Right atrium auricular region (tissue), 2 donors: ENCODE measurements around the gene MYO10. TPM values are rescaled to one million over a fixed set of nuclear protein-coding genes. Genes with fewer than 3 reads are reported as not detected.

Experiments used
- DNase-seq: peaks from one replicate; pipeline ENCODE4 v3.0.0-alpha.2; 2019; ENCODE audit warnings: low spot score
- H3K27ac ChIP-seq, 2 donors: fragments of 200-600 bp; sonication (generic); 1 replicate in 1 of 2; 2 replicates in 1 of 2; pipeline ENCODE4 v1.5.1; 2016 to 2019
- H3K27me3 ChIP-seq, 2 donors: fragments of 200-600 bp; sonication (generic); one replicate each; pipeline versions ENCODE4 v1.5.1 to v1.6.0; 2017 to 2019
- H3K36me3 ChIP-seq: fragments of 200-600 bp; sonication (generic); one replicate; pipeline ENCODE4 v1.5.1; 2016
- H3K4me1 ChIP-seq, 2 donors: fragments of 200-600 bp; sonication (generic); one replicate each; pipeline versions ENCODE4 v1.5.1 to v1.6.0; 2017 to 2019
- H3K4me3 ChIP-seq, 2 donors: fragments of 200-600 bp; sonication (generic); 1 replicate in 1 of 2; 2 replicates in 1 of 2; pipeline ENCODE4 v1.5.1; 2017 to 2019; ENCODE audit warnings: mild to moderate bottlenecking in 1 of 2, moderate library complexity in 1 of 2
- H3K9me3 ChIP-seq, 2 donors: fragments of 200-600 bp; sonication (generic); one replicate each; pipeline ENCODE4 v1.5.1; 2019
- CTCF ChIP-seq, 2 donors: fragments of 200-600 bp; sonication (generic); IDR thresholded peaks; one replicate each; pipeline ENCODE4 v1.5.1; 2019; ENCODE audit warnings: antibody characterized with exemption in 2 of 2
- total RNA-seq, 2 donors: library from RNA; depleted of rRNA; stranded (reverse); fragments of >200 nt; gene quantifications; one replicate each; pipeline ENCODE4 v1.1.0, GENCODE V29; 2016

Gene MYO10
- total RNA-seq, 2 donors from 2014 or later, result 3.8 to 5.5 TPM

- TF ChIP-seq CTCF (IDR thresholded peaks at IDR 0.05), result no peak
Observed at GRCh38 chr5:16756692-16757091, 179.4 kb downstream of the MYO10 start.

GRCh38 chr5:16755641-16756040 lies 180.4 kb downstream of the MYO10 start:
- TF ChIP-seq CTCF (IDR thresholded peaks at IDR 0.05), result no peak
- no peaks in the 10 kb centered on the region for H3K36me3 ChIP-seq
- no peaks in the 10 kb centered on the region for H3K9me3 ChIP-seq
- DNase-seq, result no peak
- H3K4me3 ChIP-seq, result no peak overlapping the region
- H3K27me3 ChIP-seq, result no peaks in the 10 kb centered on the region
- H3K4me1 ChIP-seq, result no peaks in the 10 kb centered on the region
- no peak overlapping the region for H3K27ac ChIP-seq

More at GRCh38 chr5:16756692-16757091, 179.4 kb downstream of the MYO10 start:
- H3K4me3 ChIP-seq, result no peak overlapping the region
- no peaks in the 10 kb centered on the region for H3K36me3 ChIP-seq
- no peaks in the 10 kb centered on the region for H3K9me3 ChIP-seq
- no peak overlapping the region for H3K27ac ChIP-seq
- H3K27me3 ChIP-seq, result no peaks in the 10 kb centered on the region
- H3K4me1 ChIP-seq, result no peaks in the 10 kb centered on the region
- no peak for DNase-seq

- DNase-seq, result no peak
- Histone ChIP-seq H3K36me3 (no peaks in the 10 kb centered on the region), H3K9me3 (no peaks in the 10 kb centered on the region), H3K27ac (no peak overlapping the region), H3K27me3 (no peaks in the 10 kb centered on the region), H3K4me3 (no peak overlapping the region), H3K4me1 (no peaks in the 10 kb centered on the region)
- TF ChIP-seq CTCF (IDR thresholded peaks at IDR 0.05), result no peak
Observed at GRCh38 chr5:16754601-16755000, 181.5 kb downstream of the MYO10 start.

DNA sequence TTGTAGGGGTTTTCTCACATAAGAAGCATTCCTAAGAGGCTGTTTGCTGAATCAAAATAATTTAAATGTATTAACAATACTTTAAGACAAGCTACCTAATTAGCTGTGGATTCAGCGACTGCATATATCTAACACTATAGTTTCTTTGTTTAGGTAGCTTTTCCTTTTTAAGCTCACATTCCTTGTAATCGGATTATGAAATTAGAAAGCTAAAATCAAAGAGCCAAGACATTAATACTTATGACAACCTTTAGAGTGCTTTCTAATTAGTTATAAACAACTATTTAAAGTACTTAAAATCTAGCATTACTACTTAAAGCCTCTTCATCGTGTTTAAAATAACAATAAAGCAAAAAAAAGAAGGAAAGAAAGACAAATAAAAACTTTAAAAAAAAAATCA lies 182.0 kb downstream of the MYO10 start:
- Histone ChIP-seq H3K27ac (no peak overlapping the region), H3K9me3 (no peaks in the 10 kb centered on the region), H3K36me3 (no peaks in the 10 kb centered on the region), H3K4me1 (no peaks in the 10 kb centered on the region), H3K4me3 (no peak overlapping the region), H3K27me3 (no peaks in the 10 kb centered on the region)
- no peak for DNase-seq
- no peak for TF ChIP-seq CTCF (IDR thresholded peaks at IDR 0.05)

DNA sequence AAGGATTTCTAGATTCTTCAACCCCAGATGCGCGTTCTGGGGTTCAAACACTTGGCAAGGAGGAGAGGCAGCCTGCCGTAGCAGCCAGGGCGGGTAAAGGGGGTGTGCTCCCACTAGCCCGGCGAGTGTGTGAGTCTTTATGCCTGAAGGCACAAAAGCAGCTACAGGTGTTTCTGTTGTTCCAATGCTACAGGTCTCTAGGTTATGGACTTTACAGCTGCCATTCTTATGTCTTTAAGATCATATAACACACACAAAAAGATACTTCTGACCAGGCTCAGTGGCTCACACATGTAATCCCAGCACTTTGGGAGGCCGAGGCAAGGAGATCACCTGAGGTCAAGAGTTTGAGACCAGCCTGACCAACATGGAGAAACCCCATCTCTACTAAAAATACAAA lies 185.6 kb downstream of the MYO10 start:
- no peaks in the 10 kb centered on the region for H3K27me3 ChIP-seq
- no peak overlapping the region for H3K4me3 ChIP-seq
- no peak for TF ChIP-seq CTCF (IDR thresholded peaks at IDR 0.05)
- no peak overlapping the region for H3K27ac ChIP-seq
- no peaks in the 10 kb centered on the region for H3K9me3 ChIP-seq
- no peaks in the 10 kb centered on the region for H3K36me3 ChIP-seq
- DNase-seq, result no peak
- H3K4me1 ChIP-seq, result no peaks in the 10 kb centered on the region

DNA sequence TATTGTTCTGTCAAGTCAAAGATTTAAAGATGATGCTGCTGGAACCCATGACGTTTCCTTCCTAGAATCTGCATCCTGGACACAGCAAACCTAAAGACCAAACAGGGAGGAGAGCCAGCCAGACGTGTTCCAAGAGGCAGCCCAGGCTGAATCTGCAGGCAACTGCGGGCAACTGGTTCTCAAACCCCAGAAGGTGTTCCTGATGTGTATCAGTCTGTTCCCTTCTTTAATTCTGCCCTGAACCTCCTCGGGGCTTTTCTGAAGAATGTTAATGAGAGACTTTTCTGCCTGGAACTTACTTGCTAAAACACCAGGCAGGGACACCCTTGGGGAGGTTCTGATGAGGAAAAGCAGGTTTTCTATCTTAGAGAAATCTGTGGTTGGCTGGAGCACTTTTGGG lies 186.5 kb downstream of the MYO10 start:
- Histone ChIP-seq H3K4me3 (no peak overlapping the region), H3K27me3 (no peaks in the 10 kb centered on the region), H3K4me1 (no peaks in the 10 kb centered on the region), H3K9me3 (no peaks in the 10 kb centered on the region), H3K27ac (no peak overlapping the region), H3K36me3 (no peaks in the 10 kb centered on the region)
- no peak for DNase-seq
- TF ChIP-seq CTCF (IDR thresholded peaks at IDR 0.05), result no peak
